ENCODE data around the gene DIP2C.

The DIP2C gene

GRCh38 chr10:440127-440526 is 249.3 kb downstream of the DIP2C start:
- Histone ChIP-seq H3K27me3 (no peaks in the 10 kb centered on the region), H3K27ac (no peak overlapping the region), H3K9me3 (no peaks in the 10 kb centered on the region), H3K4me1 (no peaks in the 10 kb centered on the region), H3K36me3 (peaks cover 0 to 19% (median 13%) of the 10 kb centered on the region in 3 donors), H3K4me3 (no peak overlapping the region)
- TF ChIP-seq CTCF (IDR thresholded peaks at IDR 0.05) = no peak
- no peak for DNase-seq
- intact Hi-C loops (cut with DNase I; ENCODE audit: low total_unique reads) = no loop called here

- intact Hi-C loops (cut with DNase I; ENCODE audit: low total_unique reads) = no loop called here
- Histone ChIP-seq H3K4me3 (no peak overlapping the region), H3K9me3 (no peaks in the 10 kb centered on the region), H3K36me3 (peaks cover 0 to 19% (median 13%) of the 10 kb centered on the region in 3 donors), H3K4me1 (no peaks in the 10 kb centered on the region), H3K27ac (no peak overlapping the region), H3K27me3 (no peaks in the 10 kb centered on the region)
- TF ChIP-seq CTCF (IDR thresholded peaks at IDR 0.05) = no peak
- DNase-seq = no peak
Measured at GRCh38 chr10:437698-438490, 251.6 kb downstream of the DIP2C start.

- H3K36me3 ChIP-seq = peaks cover 0 to 19% (median 13%) of the 10 kb centered on the region in 3 donors
- H3K4me1 ChIP-seq = no peaks in the 10 kb centered on the region
- no peaks in the 10 kb centered on the region for H3K27me3 ChIP-seq
- H3K4me3 ChIP-seq = no peak overlapping the region
- no peaks in the 10 kb centered on the region for H3K9me3 ChIP-seq
- intact Hi-C loops (cut with DNase I; ENCODE audit: low total_unique reads) = no loop called here
- DNase-seq = no peak
- no peak overlapping the region for H3K27ac ChIP-seq
- no peak for TF ChIP-seq CTCF (IDR thresholded peaks at IDR 0.05)
Measured at GRCh38 chr10:436911-437665, 252.4 kb downstream of the DIP2C start.

- intact Hi-C loops (cut with DNase I; ENCODE audit: low total_unique reads) = no loop called here
- Histone ChIP-seq H3K27ac (no peak overlapping the region), H3K36me3 (peaks cover 0 to 19% (median 13%) of the 10 kb centered on the region in 3 donors), H3K27me3 (no peaks in the 10 kb centered on the region), H3K4me1 (no peaks in the 10 kb centered on the region), H3K4me3 (no peak overlapping the region), H3K9me3 (no peaks in the 10 kb centered on the region)
- no peak for DNase-seq
- no peak for TF ChIP-seq CTCF (IDR thresholded peaks at IDR 0.05)
Measured at GRCh38 chr10:436013-436697, 253.3 kb downstream of the DIP2C start.

GRCh38 chr10:435397-435796 is 254.1 kb downstream of the DIP2C start:
- H3K27me3 ChIP-seq = no peaks in the 10 kb centered on the region
- intact Hi-C loops (cut with DNase I; ENCODE audit: low total_unique reads) = no loop called here
- H3K9me3 ChIP-seq = no peaks in the 10 kb centered on the region
- no peak for TF ChIP-seq CTCF (IDR thresholded peaks at IDR 0.05)
- H3K36me3 ChIP-seq = peaks cover 0 to 15% (median 13%) of the 10 kb centered on the region in 3 donors
- DNase-seq = no peak
- no peak overlapping the region for H3K27ac ChIP-seq
- no peaks in the 10 kb centered on the region for H3K4me1 ChIP-seq
- no peak overlapping the region for H3K4me3 ChIP-seq
